K562 treated with DMSO at 1 percent for 4 hours (cell line): ENCODE results near the gene ARHGEF7. TPM values are rescaled to one million over a fixed set of nuclear protein-coding genes. Genes with fewer than 3 reads are reported as not detected.

Experiments used
- total RNA-seq: library from RNA; unstranded; fragments of 300-600 nt; gene quantifications from 2 replicates; pipeline ENCODE4 v1.2.3, GENCODE V29; 2022; ENCODE audit not compliant: insufficient read depth

Gene ARHGEF7
- 21.7 and 24.0 TPM in 2 replicates for total RNA-seq

GRCh38 chr13:111115061-111115964 is at the start of gene ARHGEF7:
ARHGEF7 (plus strand) TSS chr13:111115310; CDS start chr13:111115527, 217 bp downstream.

GRCh38 chr13:111319998-111320911 is 205.1 kb downstream of the ARHGEF7 start, which contains the start of gene TEX29:
TEX29 (plus strand) TSS chr13:111320642; CDS start chr13:111320891, 249 bp downstream.

Other genes with a start within 250 kb of the ARHGEF7 start
- gene ANKRD10, start 200.2 kb upstream of the ARHGEF7 start, total RNA-seq: 21.5 and 36.5 TPM in 2 replicates
- not detected in 2 replicates for gene TEX29, start 205.3 kb downstream of the ARHGEF7 start, total RNA-seq